Urinary bladder (tissue), 4 donors: ENCODE measurements around the gene EDNRA. TPM values are rescaled to one million over a fixed set of nuclear protein-coding genes. Genes with fewer than 3 reads are reported as not detected.

Source experiments
- DNase-seq: peaks from one replicate; pipeline ENCODE4 v3.0.0-alpha.2; 2015; ENCODE audit errors: extremely low spot score
- H3K27ac ChIP-seq: one replicate; pipeline ENCODE4 v1.5.1; 2013; ENCODE audit warnings: low read depth, mild to moderate bottlenecking, moderate library complexity
- H3K36me3 ChIP-seq: one replicate; pipeline ENCODE4 v1.6.1; 2013; ENCODE audit warnings: mild to moderate bottlenecking, moderate library complexity; ENCODE audit not compliant: insufficient read depth
- H3K4me1 ChIP-seq: one replicate; pipeline ENCODE4 v1.6.1; 2013; ENCODE audit warnings: mild to moderate bottlenecking, moderate library complexity; ENCODE audit not compliant: insufficient read depth
- H3K4me3 ChIP-seq: one replicate; pipeline ENCODE4 v1.5.1; 2013; ENCODE audit warnings: low read depth, low read length
- whole genome bisulfite sequencing: extraction: QIAGEN DNeasy Blood & Tissue Kit; methylation state at CpG from one replicate; pipeline ENCODE4 v1.1.7; 2013; 5-methylcytosine and 5-hydroxymethylcytosine counted together
- polyA plus RNA-seq: library from polyadenylated mRNA; stranded (reverse); fragments of 200-250 nt; gene quantifications from one replicate; pipeline ENCODE4 v1.2.3, GENCODE V29; 2013
- total RNA-seq: library from RNA; depleted of rRNA; stranded (reverse); fragments of >200 nt; gene quantifications from one replicate; pipeline ENCODE4 v1.2.3, GENCODE V29; 2014
- donor health status: healthy with polysubstance abuse.
- donor health status: healthy.

EDNRA gene
- total and polyA plus RNA-seq, 2 donors, result 30.1 to 98.1 TPM

DNA sequence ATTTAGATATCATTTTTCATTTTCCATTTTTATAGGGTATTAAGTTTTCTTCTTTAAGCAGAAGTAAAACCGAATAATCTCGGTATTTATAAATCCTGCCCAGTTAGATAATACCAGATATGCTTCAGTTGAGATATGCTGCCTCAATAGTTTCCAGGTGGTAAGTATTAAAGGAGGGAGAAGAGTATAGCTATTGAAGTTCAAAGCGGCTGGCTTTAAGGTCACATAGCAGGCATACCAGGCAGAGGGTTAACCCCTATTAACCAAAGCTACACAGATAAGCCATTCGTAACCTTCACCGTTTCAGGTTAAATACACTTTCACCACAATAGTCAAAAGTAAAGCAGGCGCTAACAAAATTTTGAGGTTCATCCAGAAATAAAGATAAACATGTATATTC, 54.2 kb downstream of the EDNRA start:
- 44% methylated on average over 6 of the region's 6 CpGs for WGBS
- no peak for DNase-seq
- no peaks in the 10 kb centered on the region for H3K36me3 ChIP-seq
- H3K4me1 ChIP-seq, result peaks cover 2% of the 10 kb centered on the region
- no peak overlapping the region for H3K4me3 ChIP-seq
- H3K27ac ChIP-seq, result no peak overlapping the region

DNA sequence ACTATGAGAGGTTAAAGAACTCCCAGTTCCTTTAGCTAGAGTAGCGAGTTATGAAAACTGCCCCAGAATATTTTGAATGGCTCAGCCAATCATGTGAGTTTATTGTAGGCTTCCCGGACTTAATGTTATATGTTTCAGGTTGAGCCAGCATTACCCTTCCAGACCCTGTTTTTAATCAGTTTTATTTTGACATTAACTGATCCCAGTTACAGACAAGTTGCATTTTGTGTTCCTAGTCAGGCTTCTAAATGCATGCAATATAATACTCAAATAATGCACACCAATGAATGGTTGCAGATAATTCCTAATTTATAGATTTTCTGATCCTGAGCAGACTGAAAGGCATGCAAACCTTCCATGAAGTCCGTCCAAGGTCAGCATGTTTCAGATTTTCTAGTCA, 57.8 kb downstream of the EDNRA start:
- no peak overlapping the region for H3K4me3 ChIP-seq
- peaks cover 2% of the 10 kb centered on the region for H3K4me1 ChIP-seq
- DNase-seq, result no peak
- H3K36me3 ChIP-seq, result no peaks in the 10 kb centered on the region
- 68% methylated on average over 3 of the region's 3 CpGs for WGBS
- no peak overlapping the region for H3K27ac ChIP-seq

DNA sequence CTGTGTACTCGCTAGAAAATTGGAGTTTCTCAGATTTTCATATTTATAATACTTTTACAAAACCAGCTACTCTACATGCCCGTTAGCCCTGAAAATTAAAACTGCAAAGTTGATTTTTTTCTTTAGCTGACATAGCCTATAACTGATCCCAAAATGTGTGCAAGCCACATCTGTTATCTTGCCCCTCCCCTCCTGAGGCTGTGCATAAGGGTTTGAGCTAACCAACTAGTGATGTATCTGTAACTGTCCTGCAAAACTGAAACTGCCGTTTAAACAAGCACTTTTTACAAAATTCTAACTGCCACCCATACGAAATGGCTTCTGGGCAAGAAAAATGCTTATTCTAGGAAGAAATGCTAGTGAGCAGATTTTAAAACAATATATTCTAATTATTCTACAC, 59.1 kb downstream of the EDNRA start:
- Histone ChIP-seq H3K4me1 (no peaks in the 10 kb centered on the region), H3K27ac (no peak overlapping the region), H3K4me3 (no peak overlapping the region), H3K36me3 (no peaks in the 10 kb centered on the region)
- 76% methylated on average over 4 of the region's 4 CpGs for WGBS
- no peak for DNase-seq

DNA sequence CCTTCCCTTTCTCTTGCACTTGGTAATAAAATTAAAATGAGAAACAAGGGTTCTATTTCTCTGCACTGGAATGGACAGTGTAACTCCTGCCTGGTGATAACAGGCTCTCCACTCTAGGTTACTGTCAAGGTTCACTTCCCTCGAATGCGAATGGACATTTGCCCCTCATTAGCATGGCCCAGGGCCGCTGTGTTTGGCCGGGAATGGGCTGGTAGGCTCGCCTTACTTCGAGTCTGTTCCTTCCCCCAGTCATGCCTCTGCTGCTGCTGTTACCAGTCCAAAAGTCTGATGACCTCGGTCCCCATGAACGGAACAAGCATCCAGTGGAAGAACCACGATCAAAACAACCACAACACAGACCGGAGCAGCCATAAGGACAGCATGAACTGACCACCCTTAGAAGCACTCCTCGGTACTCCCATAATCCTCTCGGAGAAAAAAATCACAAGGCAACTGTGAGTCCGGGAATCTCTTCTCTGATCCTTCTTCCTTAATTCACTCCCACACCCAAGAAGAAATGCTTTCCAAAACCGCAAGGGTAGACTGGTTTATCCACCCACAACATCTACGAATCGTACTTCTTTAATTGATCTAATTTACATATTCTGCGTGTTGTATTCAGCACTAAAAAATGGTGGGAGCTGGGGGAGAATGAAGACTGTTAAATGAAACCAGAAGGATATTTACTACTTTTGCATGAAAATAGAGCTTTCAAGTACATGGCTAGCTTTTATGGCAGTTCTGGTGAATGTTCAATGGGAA, 61.5 kb downstream of the EDNRA start:
- WGBS, result 93% methylated on average over 17 of the region's 17 CpGs
- Histone ChIP-seq H3K4me1 (no peaks in the 10 kb centered on the region), H3K27ac (no peak overlapping the region), H3K36me3 (no peaks in the 10 kb centered on the region), H3K4me3 (no peak overlapping the region)
- no peak for DNase-seq

DNA sequence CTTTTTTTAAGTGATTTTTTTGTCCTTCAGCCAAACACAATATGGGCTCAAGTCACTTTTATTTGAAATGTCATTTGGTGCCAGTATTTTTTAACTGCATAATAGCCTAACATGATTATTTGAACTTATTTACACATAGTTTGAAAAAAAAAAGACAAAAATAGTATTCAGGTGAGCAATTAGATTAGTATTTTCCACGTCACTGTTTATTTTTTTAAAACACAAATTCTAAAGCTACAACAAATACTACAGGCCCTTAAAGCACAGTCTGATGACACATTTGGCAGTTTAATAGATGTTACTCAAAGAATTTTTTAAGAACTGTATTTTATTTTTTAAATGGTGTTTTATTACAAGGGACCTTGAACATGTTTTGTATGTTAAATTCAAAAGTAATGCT, 62.1 kb downstream of the EDNRA start:
- Histone ChIP-seq H3K36me3 (no peaks in the 10 kb centered on the region), H3K4me1 (no peaks in the 10 kb centered on the region), H3K4me3 (no peak overlapping the region), H3K27ac (no peak overlapping the region)
- WGBS, result 69% methylated on average over 1 of the region's 1 CpG
- no peak for DNase-seq

DNA sequence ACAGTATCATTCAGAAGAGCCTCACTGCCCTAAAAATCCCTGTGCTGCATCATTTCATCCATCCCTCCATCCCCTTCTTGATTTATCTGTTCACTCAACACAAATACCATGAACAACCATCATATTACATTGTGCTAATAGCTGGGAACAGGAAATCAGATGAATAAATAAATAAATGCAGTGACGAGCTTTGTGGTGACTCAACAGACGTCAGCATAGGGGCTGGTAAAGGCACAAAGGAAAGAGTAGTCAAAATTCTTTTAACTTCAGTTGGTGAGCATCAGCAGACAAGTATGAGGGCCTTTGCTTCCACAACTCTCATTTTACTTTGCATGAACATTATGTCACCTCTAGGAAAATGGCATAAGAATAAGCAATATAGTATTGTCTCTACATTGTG, 65.5 kb downstream of the EDNRA start:
- Histone ChIP-seq H3K36me3 (no peaks in the 10 kb centered on the region), H3K4me3 (no peak overlapping the region), H3K27ac (no peak overlapping the region), H3K4me1 (no peaks in the 10 kb centered on the region)
- DNase-seq, result no peak
- WGBS, result 55% methylated on average over 2 of the region's 2 CpGs

DNA sequence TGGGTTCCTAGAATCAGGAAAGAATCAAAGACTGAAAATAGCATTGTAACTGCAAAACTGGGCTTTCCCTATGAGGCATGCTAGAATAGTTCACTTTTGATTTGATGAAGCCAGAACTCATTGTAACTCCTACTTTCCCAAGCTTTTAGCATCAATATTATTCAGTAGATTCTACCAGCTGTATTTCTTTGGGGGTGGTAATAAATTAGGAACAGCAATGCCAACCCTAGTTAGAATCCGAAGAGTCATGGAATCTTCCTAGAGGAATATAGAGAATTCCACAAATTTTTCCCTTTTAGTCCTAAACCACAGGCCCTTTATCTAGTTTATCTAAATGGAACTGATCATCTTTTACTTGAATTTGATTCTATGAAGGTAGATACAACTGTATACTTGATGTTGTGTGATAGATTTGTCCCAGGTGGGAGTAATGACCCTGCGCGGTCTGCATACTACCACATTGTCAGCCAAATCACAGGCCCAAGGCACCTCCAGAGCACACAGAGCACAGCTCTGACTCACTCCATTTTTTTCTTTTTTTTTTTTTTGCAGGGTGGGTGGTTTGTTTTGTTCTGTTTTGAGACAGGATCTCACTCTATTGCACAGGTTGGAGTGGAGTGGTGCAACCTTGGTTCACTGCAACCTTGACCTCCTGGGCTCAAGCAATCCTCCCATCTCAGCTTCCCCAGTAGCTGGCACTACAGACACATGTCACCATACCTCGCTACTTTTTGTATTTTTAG, 66.6 kb downstream of the EDNRA start:
- H3K27ac ChIP-seq, result no peak overlapping the region
- no peaks in the 10 kb centered on the region for H3K36me3 ChIP-seq
- H3K4me3 ChIP-seq, result no peak overlapping the region
- no peak for DNase-seq
- 86% methylated on average over 4 of the region's 4 CpGs for WGBS
- H3K4me1 ChIP-seq, result no peaks in the 10 kb centered on the region

DNA sequence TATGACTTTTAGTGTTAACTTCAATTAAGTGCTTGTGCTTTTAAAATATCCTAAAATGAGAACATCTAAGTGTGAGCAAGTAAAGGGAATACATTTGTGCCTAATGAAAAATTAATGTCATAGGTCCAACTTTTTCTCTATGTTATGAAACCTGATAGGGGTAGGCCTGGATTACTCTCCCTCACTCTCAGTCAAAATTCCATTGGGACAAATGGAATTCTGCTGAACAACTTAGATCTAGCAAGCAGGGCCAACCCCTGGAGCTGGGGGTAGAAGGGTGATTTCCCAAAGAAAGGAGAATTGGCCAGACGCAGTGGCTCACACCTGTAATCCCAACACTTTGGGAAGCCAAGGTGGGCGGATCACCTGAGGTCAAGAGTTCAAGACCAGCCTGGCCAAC, 67.4 kb downstream of the EDNRA start:
- Histone ChIP-seq H3K4me1 (no peaks in the 10 kb centered on the region), H3K36me3 (no peaks in the 10 kb centered on the region), H3K27ac (no peak overlapping the region), H3K4me3 (no peak overlapping the region)
- DNase-seq, result no peak
- 93% methylated on average over 2 of the region's 2 CpGs for WGBS

DNA sequence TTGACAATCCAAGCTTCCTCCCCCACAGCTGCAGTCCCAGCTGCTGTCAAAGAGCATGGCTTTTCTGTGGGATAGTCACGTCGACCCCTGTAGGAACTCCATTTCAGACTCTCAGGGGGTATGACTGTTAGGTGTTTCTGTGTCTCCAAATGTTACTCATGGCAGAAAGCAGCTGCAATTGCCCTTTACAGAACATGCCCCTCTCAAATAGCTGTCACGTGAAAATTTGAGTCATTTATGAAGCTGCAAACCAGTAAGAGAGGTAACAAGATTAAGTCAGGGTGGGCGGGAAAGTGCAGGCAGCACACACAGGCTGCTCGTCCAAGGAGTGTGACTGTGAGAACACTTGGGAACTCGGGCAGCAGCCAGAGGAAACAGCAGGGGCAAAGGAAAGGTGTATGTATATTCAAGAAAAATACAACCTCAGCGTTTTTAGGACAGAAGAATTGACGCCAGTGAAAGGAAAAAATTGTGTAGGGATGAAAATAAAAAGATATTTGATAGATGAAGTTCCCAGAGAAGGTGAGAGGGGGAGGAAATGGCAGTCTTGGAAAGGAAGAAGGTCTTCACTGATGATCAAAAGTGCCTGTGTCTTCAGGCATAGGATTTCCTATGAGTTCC, 69.8 kb downstream of the EDNRA start:
- H3K4me3 ChIP-seq, result no peak overlapping the region

DNA sequence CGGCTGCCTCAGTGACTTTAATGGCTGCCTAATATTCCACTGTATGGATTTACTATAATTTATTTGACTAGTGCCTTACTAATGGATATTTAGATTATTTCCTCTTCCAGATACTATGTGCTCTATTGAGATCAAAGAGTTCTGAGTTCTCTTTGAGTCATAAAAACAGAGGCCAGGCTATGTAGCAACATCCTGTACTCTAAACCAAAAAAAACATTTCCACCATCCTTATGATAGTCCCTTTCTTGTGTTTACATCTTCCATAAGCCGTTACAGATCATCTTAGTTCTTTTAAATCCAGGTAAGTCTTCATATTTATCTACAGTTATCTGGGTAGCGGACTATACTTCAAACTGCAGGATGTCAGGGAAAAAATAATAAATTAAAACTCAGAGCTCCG, 79.7 kb downstream of the EDNRA start:
- no peak overlapping the region for H3K4me3 ChIP-seq
- 69% methylated on average over 4 of the region's 4 CpGs for WGBS
- no peaks in the 10 kb centered on the region for H3K36me3 ChIP-seq
- no peak overlapping the region for H3K27ac ChIP-seq
- DNase-seq, result no peak
- no peaks in the 10 kb centered on the region for H3K4me1 ChIP-seq

More for the DNA sequence above, 69.8 kb downstream of the EDNRA start:
- no peak for DNase-seq
- Histone ChIP-seq H3K27ac (no peak overlapping the region), H3K36me3 (no peaks in the 10 kb centered on the region), H3K4me1 (no peaks in the 10 kb centered on the region)
- WGBS, result 56% methylated on average over 8 of the region's 8 CpGs

DNA sequence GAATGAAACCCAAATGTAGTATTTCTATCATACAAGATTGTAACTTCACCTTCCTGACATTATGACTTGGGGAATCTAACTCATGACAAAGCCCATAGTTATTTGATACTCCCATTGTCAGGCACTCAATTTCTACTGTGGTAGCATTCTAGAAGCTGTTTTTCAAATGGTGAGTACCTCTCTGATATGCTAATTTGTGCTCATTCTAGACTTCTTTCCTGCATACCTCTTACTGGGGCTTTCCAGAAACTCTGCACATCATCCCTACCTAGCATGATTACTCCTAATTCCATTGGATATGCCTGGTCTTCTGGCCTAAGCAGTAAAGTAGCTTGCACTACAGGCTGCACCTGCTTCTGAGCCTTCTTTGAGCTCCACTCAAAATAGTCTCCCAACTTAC, 85.9 kb downstream of the EDNRA start:
- Histone ChIP-seq H3K4me1 (no peaks in the 10 kb centered on the region), H3K4me3 (no peak overlapping the region), H3K27ac (no peak overlapping the region), H3K36me3 (no peaks in the 10 kb centered on the region)
- DNase-seq, result no peak

DNA sequence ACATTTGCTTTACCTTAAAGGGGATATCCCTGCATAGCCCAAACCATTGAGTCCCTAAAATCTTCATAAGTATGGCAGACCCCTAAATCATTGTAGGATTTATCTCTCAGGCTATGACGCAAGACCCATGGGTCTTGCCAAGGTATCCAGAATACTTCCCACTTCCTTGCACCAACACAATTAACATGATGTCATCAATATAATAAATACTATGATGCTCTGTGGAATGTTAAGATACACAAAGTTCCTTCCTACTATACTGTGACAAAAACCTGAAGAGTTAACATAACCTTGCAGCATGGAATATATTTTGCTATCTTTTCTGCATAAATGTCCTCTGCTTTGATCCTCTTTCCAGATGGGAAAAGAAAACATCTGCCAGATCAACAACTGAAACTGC, 86.4 kb downstream of the EDNRA start:
- Histone ChIP-seq H3K4me3 (no peak overlapping the region), H3K27ac (no peak overlapping the region), H3K36me3 (no peaks in the 10 kb centered on the region), H3K4me1 (no peaks in the 10 kb centered on the region)
- 95% methylated on average over 1 of the region's 1 CpG for WGBS
- no peak for DNase-seq

DNA sequence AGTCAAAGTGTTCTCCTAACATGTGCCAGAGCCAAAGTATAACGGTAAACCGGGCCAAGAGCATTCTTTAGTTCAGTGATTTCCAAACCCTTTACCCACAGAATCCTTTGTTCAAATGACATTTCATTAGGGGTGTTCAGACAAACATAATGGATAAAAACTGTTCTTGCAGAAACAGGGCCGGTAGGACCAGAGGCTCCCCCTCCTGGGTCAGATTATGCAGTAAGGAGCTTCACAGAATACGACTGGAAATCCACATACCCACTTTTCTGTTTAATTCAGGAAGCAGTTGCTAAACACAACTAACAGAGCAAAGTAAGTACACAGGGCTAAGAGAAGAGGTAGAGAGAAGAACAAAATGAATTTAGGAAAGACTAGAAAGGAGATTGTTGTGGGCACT, 89.7 kb downstream of the EDNRA start:
- WGBS, result 25% methylated on average over 4 of the region's 4 CpGs
- H3K4me1 ChIP-seq, result no peaks in the 10 kb centered on the region
- H3K36me3 ChIP-seq, result no peaks in the 10 kb centered on the region
- no peak for DNase-seq
- no peak overlapping the region for H3K27ac ChIP-seq
- no peak overlapping the region for H3K4me3 ChIP-seq
